ENCODE results near the gene TLE4.
"Not testable (repeated sequence)": the region's sequence is repeated elsewhere in the genome, so short reads cannot be mapped to it uniquely, and the experiment has no call there.

The TLE4 gene

GRCh38 chr9:79745752-79746336, 174.1 kb downstream of the TLE4 start:
- Histone ChIP-seq H3K27ac (no peak overlapping the region), H3K27me3 (replicated peaks) (no peaks in the 10 kb centered on the region), H3K36me3 (replicated peaks) (no peaks in the 10 kb centered on the region), H3K4me3 (ENCODE audit: low read depth, low read length) (no peak overlapping the region)
- in situ Hi-C loops (cut with HindIII; ENCODE audit: low pct_ligation_motif_present, low sequenced_read_pairs), result no loop called here
- DNase-seq, result no peak
- TF ChIP-seq CTCF (IDR thresholded peaks at IDR 0.05; ENCODE audit: low read depth, low read length, missing control alignments), result no peak

GRCh38 chr9:79751895-79752466, 180.2 kb downstream of the TLE4 start:
- in situ Hi-C loops (cut with HindIII; ENCODE audit: low pct_ligation_motif_present, low sequenced_read_pairs); H3K36me3 ChIP-seq (replicated peaks); H3K4me3 ChIP-seq (ENCODE audit: low read depth, low read length); DNase-seq; H3K27ac ChIP-seq; H3K27me3 ChIP-seq (replicated peaks): not testable (repeated sequence)

GRCh38 chr9:79756414-79756813, 184.6 kb downstream of the TLE4 start:
- Histone ChIP-seq H3K27me3 (replicated peaks) (no peaks in the 10 kb centered on the region), H3K36me3 (replicated peaks) (no peaks in the 10 kb centered on the region), H3K4me3 (ENCODE audit: low read depth, low read length) (no peak overlapping the region), H3K27ac (no peak overlapping the region)
- in situ Hi-C loops (cut with HindIII; ENCODE audit: low pct_ligation_motif_present, low sequenced_read_pairs), result no loop called here
- no peak for DNase-seq
- TF ChIP-seq CTCF (IDR thresholded peaks at IDR 0.05; ENCODE audit: low read depth, low read length, missing control alignments), result no peak

- in situ Hi-C loops (cut with HindIII; ENCODE audit: low pct_ligation_motif_present, low sequenced_read_pairs), result no loop called here
- TF ChIP-seq CTCF (IDR thresholded peaks at IDR 0.05; ENCODE audit: low read depth, low read length, missing control alignments), result no peak
- Histone ChIP-seq H3K36me3 (replicated peaks) (no peaks in the 10 kb centered on the region), H3K4me3 (ENCODE audit: low read depth, low read length) (no peak overlapping the region), H3K27ac (no peak overlapping the region), H3K27me3 (replicated peaks) (no peaks in the 10 kb centered on the region)
- no peak for DNase-seq
Observed at GRCh38 chr9:79757074-79757473, 185.3 kb downstream of the TLE4 start.

DNA sequence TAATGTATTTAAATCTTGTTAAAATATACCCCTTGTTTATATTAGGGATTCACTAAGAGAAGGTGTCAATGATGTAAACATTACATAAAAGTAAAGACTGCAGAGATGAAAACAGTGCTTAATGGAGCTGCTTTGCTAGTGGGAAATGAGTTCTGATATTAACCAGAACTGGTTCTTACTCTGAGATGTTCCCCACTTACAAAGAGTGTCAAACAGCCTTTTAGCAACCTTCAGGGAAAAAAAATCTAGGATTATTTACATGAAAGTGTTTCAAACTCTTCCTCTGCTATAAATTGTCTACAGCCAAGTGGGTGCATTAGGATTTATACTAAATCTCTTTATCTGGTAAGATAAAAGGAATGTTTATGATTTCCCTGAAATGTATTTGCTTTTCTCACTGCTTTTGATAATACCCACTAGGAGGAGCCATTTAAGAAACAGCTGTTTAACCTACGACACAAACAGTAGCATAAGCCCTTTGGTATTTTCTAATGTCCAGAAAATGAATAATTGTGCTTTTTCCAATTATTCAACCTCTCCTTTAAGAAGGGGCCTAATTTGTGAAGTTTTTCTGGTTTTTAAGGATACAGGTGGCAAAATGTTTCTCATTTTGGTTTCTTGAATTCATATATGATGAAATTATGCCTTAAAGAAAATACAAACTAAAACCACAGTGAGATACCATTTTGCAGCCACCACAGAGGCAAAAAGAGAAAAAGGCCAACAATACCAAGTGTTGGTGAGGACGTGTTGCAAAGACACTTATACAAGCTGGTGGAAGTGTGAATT, 186.3 kb downstream of the TLE4 start:
- no peak overlapping the region for H3K4me3 ChIP-seq (ENCODE audit: low read depth, low read length)
- in situ Hi-C loops (cut with HindIII; ENCODE audit: low pct_ligation_motif_present, low sequenced_read_pairs), result no loop called here
- no peaks in the 10 kb centered on the region for H3K27me3 ChIP-seq (replicated peaks)
- no peak for DNase-seq
- peak; percentile 51 for TF ChIP-seq CTCF (IDR thresholded peaks at IDR 0.05; ENCODE audit: low read depth, low read length, missing control alignments)
- H3K27ac ChIP-seq, result no peak overlapping the region
- H3K36me3 ChIP-seq (replicated peaks), result no peaks in the 10 kb centered on the region

GRCh38 chr9:79759460-79759859, 187.7 kb downstream of the TLE4 start:
- no peak overlapping the region for H3K4me3 ChIP-seq (ENCODE audit: low read depth, low read length)
- TF ChIP-seq CTCF (IDR thresholded peaks at IDR 0.05; ENCODE audit: low read depth, low read length, missing control alignments), result no peak
- in situ Hi-C loops (cut with HindIII; ENCODE audit: low pct_ligation_motif_present, low sequenced_read_pairs), result no loop called here
- H3K36me3 ChIP-seq (replicated peaks), result no peaks in the 10 kb centered on the region
- H3K27me3 ChIP-seq (replicated peaks), result no peaks in the 10 kb centered on the region
- no peak overlapping the region for H3K27ac ChIP-seq
- no peak for DNase-seq
